ENCODE data around the gene RRP1. TPM values are rescaled to one million over a fixed set of nuclear protein-coding genes. Genes with fewer than 3 reads are reported as not detected.

Gene RRP1
- total RNA-seq, 1 experiment from 2014 or later: 53.9 TPM

DNA sequence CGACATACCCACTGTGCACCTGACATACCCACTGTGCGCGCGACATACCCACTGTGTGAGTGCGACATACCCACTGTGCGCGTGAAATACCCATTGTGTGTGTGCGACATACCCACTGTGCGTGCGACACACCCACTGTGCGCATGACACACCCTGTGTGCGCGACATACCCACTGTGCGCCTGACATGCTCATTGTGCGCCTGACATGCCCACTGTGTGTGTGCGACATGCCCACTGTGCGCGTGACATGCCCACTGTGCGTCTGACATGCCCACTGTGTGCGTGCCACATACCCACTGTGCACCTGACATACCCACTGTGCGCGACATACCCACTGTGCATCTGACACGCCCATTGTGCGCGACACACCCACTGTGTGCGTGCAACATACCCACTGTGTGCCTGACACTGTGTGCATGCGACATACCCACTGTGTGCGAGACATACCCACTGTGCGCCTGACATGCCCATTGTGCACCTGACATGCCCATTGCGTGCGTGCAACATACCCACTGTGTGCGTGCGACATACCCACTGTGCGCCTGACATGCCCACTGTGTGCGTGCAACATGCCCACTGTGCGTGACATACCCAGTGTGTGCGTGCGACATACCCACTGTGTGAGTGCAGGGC lies 2.5 kb upstream of the RRP1 start:
- Histone ChIP-seq H3K4me1 (ENCODE audit: control insufficient read depth in 1 of 2, insufficient read depth in 2 of 2, low read length in 2 of 2) (peaks cover 7 to 32% of the 10 kb centered on the region in 2 experiments; a peak in 3 of 4 replicates), H4K20me1 (ENCODE audit: insufficient read depth) (no peaks in the 10 kb centered on the region; the same call in 1 of the 2 replicates), H3K79me2 (ENCODE audit: insufficient read depth, low read length) (peaks cover 26% of the 10 kb centered on the region), H3K9me3 (ENCODE audit: control insufficient read depth in 1 of 2, insufficient read depth in 1 of 2, low read depth in 1 of 2, low read length in 2 of 2) (no peaks in the 10 kb centered on the region), H2AFZ (ENCODE audit: low read depth, low read length, poor library complexity, severe bottlenecking) (no peak overlapping the region), H3K27me3 (ENCODE audit: insufficient read depth, low read length) (no peaks in the 10 kb centered on the region), H3K36me3 (ENCODE audit: control insufficient read depth in 1 of 2, insufficient read depth in 2 of 2, low read length in 2 of 2) (peaks cover 3 to 12% of the 10 kb centered on the region in 2 experiments), H3K4me2 (ENCODE audit: low read length) (no peak overlapping the region), H3K27ac (ENCODE audit: low read depth, low read length) (no peak overlapping the region), H3K4me3 (replicated peaks in 1 of 2; ENCODE audit: low read depth in 1 of 2, low read length in 2 of 2) (no peak overlapping the region), H3K9ac (ENCODE audit: low read length) (no peak overlapping the region), H3K9me2 (ENCODE audit: insufficient read depth) (no peaks in the 10 kb centered on the region)
- ChIA-PET CTCF (no interaction called here), POLR2A (no interaction called here), RAD21 (ENCODE audit: low non-redundant PET in 1 of 2, low total read pairs in 2 of 2, uncharacterized antibody in 2 of 2, unreplicated experiment in 2 of 2) (no interaction called here)
- intact Hi-C loops (cut with micrococcal nuclease): no loop called here
- no peak for DNase-seq (ENCODE audit: low read depth, low spot score)
- TF ChIP-seq YY1 (IDR thresholded peaks at IDR 0.05; ENCODE audit: extremely low read depth, insufficient replicate concordance, low read depth, low read length): no peak
- no peak for TF ChIP-seq ELF1 (IDR thresholded peaks at IDR 0.05; ENCODE audit: borderline replicate concordance, low read depth)
- TF ChIP-seq ATF3 (IDR thresholded peaks at IDR 0.05): no peak
- TF ChIP-seq RAD21 (IDR thresholded peaks at IDR 0.05; ENCODE audit: low read depth): no peak
- TF ChIP-seq TCF7L2 (IDR thresholded peaks at IDR 0.05; ENCODE audit: borderline replicate concordance, extremely low read depth, insufficient read depth, insufficient read length): no peak
- TF ChIP-seq CTCF (IDR thresholded peaks at IDR 0.05 in 2 of 3, conservative IDR thresholded peaks at IDR 0.05 in 1 of 3; ENCODE audit: borderline replicate concordance in 1 of 3, insufficient read depth in 1 of 3, low read depth in 2 of 3, low read length in 2 of 3): no peak
- TF ChIP-seq REST (IDR thresholded peaks at IDR 0.05; ENCODE audit: low read depth): no peak
- no peak for TF ChIP-seq EGR1 (IDR thresholded peaks at IDR 0.05; ENCODE audit: low read depth)
- TF ChIP-seq EZH2 (IDR thresholded peaks at IDR 0.05): no peak
- TF ChIP-seq CEBPB (IDR thresholded peaks at IDR 0.05; ENCODE audit: low read depth): no peak
- no peak for TF ChIP-seq ZFX (IDR thresholded peaks at IDR 0.05)
- TF ChIP-seq ZNF274 (IDR thresholded peaks at IDR 0.05; ENCODE audit: low read depth, low read length): no peak
- TF ChIP-seq, protein P1, sequence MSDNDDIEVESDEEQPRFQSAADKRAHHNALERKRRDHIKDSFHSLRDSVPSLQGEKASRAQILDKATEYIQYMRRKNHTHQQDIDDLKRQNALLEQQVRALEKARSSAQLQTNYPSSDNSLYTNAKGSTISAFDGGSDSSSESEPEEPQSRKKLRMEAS (IDR thresholded peaks at IDR 0.05): no peak
- TF ChIP-seq JUND (IDR thresholded peaks at IDR 0.05): no peak
- TF ChIP-seq POLR2AphosphoS5 (IDR thresholded peaks at IDR 0.05; ENCODE audit: low read depth, low read length): no peak
- no peak for TF ChIP-seq SP1 (IDR thresholded peaks at IDR 0.05; ENCODE audit: low read depth)
- no peak for ATAC-seq
- no TSS peak for BruUV-seq (replicated peaks)
